Chondrocyte (in vitro differentiated cells): ENCODE data around the gene GPATCH3. TPM values are rescaled to one million over a fixed set of nuclear protein-coding genes. Genes with fewer than 3 reads are reported as not detected.

Experiments used
- DNase-seq: peaks from one replicate; pipeline ENCODE4 v3.0.0; 2021; ENCODE audit warnings: mixed read lengths, low spot score
- H3K27ac Mint-ChIP-seq: one replicate; pipeline ENCODE4 v1.8.0; 2021; ENCODE audit warnings: mild to moderate bottlenecking, moderate library complexity, mixed read lengths; ENCODE audit not compliant: unreplicated experiment
- H3K27me3 Mint-ChIP-seq: 2 replicates; pipeline ENCODE4 v1.8.0; 2021; ENCODE audit warnings: low read depth, mixed read lengths
- H3K36me3 Mint-ChIP-seq: 2 replicates; pipeline ENCODE4 v1.8.0; 2021; ENCODE audit warnings: low read depth, mixed read lengths
- H3K4me1 Mint-ChIP-seq: 2 replicates; pipeline ENCODE4 v1.8.0; 2021; ENCODE audit warnings: low read depth, mild to moderate bottlenecking, mixed read lengths
- H3K4me3 Mint-ChIP-seq: one replicate; pipeline ENCODE4 v1.8.0; 2021; ENCODE audit warnings: mild to moderate bottlenecking, moderate library complexity, mixed read lengths; ENCODE audit not compliant: unreplicated experiment
- H3K9me3 Mint-ChIP-seq: 2 replicates; pipeline ENCODE4 v1.8.0; 2021; ENCODE audit warnings: low read depth, mixed read lengths
- total RNA-seq: library from RNA; stranded (reverse); gene quantifications from 3 replicates; pipeline ENCODE4 v1.2.1, GENCODE V29; 2021
- TF ChIP-seq, protein P1 (sequence below): fragments of 200-600 bp; sonication (generic); IDR thresholded peaks from 2 replicates; pipeline ENCODE4 v1.5.0; 2021; ENCODE audit warnings: antibody characterized with exemption, mild to moderate bottlenecking, moderate library complexity

The GPATCH3 gene
- total RNA-seq, 1 donor from 2014 or later, result 14.1 TPM

DNA sequence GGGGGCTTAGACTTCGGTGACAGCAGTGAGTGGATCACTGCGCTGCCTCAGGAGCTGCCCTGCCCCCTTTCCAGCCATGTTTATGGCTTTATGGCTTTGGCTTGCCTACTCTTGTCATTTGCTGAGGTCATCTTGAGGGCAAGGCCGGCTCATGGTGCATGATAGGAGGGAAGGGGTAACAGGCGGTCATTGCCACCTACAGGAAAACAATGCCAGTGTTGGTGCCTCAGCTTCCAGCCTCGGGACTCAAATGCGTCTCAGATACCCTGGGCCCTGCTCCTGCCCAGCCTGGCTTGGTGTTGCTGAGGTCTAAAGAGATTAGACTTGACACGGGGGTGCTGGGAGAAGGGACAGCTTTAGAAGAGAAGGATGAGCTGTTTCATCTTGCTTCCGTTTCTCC, 45.5 kb upstream of the GPATCH3 start:
- no peak overlapping the region for H3K27ac Mint-ChIP-seq
- no peaks in the 10 kb centered on the region for H3K27me3 Mint-ChIP-seq
- H3K4me3 Mint-ChIP-seq, result no peak overlapping the region
- H3K9me3 Mint-ChIP-seq, result no peaks in the 10 kb centered on the region
- TF ChIP-seq, protein P1, sequence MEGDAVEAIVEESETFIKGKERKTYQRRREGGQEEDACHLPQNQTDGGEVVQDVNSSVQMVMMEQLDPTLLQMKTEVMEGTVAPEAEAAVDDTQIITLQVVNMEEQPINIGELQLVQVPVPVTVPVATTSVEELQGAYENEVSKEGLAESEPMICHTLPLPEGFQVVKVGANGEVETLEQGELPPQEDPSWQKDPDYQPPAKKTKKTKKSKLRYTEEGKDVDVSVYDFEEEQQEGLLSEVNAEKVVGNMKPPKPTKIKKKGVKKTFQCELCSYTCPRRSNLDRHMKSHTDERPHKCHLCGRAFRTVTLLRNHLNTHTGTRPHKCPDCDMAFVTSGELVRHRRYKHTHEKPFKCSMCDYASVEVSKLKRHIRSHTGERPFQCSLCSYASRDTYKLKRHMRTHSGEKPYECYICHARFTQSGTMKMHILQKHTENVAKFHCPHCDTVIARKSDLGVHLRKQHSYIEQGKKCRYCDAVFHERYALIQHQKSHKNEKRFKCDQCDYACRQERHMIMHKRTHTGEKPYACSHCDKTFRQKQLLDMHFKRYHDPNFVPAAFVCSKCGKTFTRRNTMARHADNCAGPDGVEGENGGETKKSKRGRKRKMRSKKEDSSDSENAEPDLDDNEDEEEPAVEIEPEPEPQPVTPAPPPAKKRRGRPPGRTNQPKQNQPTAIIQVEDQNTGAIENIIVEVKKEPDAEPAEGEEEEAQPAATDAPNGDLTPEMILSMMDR, result no peak
- DNase-seq, result peak; percentile 35
- H3K4me1 Mint-ChIP-seq, result no peaks in the 10 kb centered on the region
- peaks cover 31% of the 10 kb centered on the region for H3K36me3 Mint-ChIP-seq

DNA sequence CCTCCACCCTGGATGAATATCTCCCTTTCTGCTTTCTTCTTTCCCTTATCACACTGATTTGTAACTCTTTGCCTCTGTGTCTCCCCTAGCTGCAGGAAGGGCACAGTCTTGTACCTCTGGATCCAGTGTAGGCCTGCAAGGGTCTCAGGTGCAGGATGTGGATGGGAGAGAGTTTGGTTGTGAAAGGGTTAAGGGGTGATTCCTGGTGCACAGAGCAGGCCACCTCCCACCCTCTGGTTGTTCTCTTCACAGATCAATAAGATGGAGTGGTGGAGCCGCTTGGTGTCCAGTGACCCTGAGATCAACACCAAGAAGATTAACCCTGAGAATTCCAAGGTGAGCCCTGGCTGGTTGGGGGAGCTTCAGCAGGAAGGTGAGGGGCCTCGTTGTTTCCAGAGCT, 44.9 kb upstream of the GPATCH3 start:
- no peak overlapping the region for H3K4me3 Mint-ChIP-seq
- H3K4me1 Mint-ChIP-seq, result peaks cover 6% of the 10 kb centered on the region
- H3K27ac Mint-ChIP-seq, result no peak overlapping the region
- DNase-seq, result no peak
- H3K36me3 Mint-ChIP-seq, result peaks cover 31% of the 10 kb centered on the region
- H3K9me3 Mint-ChIP-seq, result no peaks in the 10 kb centered on the region
- no peaks in the 10 kb centered on the region for H3K27me3 Mint-ChIP-seq
- TF ChIP-seq, protein P1, result no peak

DNA sequence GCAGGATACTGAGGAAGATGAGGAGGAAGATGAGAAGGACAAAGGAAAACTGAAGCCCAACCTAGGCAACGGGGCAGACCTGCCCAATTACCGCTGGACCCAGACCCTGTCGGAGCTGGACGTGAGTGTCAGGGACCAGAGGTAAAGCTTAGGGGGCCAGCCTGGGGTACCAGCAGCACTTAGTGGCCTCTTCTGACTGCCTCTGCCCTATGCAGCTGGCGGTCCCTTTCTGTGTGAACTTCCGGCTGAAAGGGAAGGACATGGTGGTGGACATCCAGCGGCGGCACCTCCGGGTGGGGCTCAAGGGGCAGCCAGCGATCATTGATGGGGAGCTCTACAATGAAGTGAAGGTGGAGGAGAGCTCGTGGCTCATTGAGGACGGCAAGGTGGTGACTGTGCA, 42.4 kb upstream of the GPATCH3 start:
- Mint-ChIP-seq H3K27me3 (no peaks in the 10 kb centered on the region), H3K4me1 (peaks cover 13% of the 10 kb centered on the region), H3K9me3 (no peaks in the 10 kb centered on the region), H3K27ac (no peak overlapping the region), H3K4me3 (no peak overlapping the region), H3K36me3 (peaks cover 33% of the 10 kb centered on the region)
- DNase-seq, result peak; percentile 73
- TF ChIP-seq, protein P1, result no peak

DNA sequence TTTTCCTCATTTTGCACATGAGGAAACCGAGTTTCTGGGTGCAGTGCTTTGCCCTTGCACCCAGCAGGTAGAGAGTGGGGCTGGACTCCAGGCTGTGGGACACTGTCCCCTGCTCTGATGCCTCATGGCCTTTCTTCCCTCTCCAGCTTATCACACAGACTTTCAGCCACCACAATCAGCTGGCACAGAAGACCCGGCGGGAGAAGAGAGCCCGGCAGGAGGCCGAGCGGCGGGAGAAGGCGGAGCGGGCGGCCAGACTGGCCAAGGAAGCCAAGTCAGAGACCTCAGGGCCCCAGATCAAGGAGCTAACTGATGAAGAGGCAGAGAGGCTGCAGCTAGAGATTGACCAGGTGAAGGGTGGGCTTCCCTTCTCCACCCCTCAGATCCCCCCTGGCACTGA, 41.0 kb upstream of the GPATCH3 start:
- Mint-ChIP-seq H3K4me3 (no peak overlapping the region), H3K27ac (no peak overlapping the region), H3K9me3 (no peaks in the 10 kb centered on the region), H3K4me1 (peaks cover 13% of the 10 kb centered on the region), H3K36me3 (peaks cover 34% of the 10 kb centered on the region), H3K27me3 (no peaks in the 10 kb centered on the region)
- DNase-seq, result peak; percentile 48
- TF ChIP-seq, protein P1, result no peak

DNA sequence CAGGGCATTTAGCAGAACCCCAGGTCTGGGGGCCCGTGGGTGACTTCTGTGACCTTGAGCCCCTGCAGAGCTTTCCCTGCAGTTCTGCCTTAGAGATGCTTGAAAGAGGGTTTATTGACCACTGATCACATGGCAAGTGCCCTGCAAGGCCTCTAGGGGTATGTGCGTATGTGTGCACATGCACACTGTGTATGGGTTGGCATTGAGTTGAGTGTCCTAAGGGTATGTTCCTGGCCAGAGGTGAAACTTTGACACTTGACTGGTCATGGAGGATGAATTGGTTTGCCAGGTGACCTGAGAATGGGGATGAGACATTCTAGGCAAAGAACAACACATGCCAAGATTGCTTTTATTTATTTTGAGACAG, 38.4 kb upstream of the GPATCH3 start:
- Mint-ChIP-seq H3K27me3 (no peaks in the 10 kb centered on the region), H3K4me1 (peaks cover 13% of the 10 kb centered on the region), H3K36me3 (peaks cover 27% of the 10 kb centered on the region), H3K27ac (peak overlapping the region; percentile 45), H3K9me3 (no peaks in the 10 kb centered on the region), H3K4me3 (no peak overlapping the region)
- TF ChIP-seq, protein P1, result no peak
- DNase-seq, result no peak
